Measurements from ENCODE around the gene SLC35G1. TPM values are rescaled to one million over a fixed set of nuclear protein-coding genes. Genes with fewer than 3 reads are reported as not detected.

Gene SLC35G1
- total RNA-seq, 1 experiment from 2014 or later, result 9.4 TPM

DNA sequence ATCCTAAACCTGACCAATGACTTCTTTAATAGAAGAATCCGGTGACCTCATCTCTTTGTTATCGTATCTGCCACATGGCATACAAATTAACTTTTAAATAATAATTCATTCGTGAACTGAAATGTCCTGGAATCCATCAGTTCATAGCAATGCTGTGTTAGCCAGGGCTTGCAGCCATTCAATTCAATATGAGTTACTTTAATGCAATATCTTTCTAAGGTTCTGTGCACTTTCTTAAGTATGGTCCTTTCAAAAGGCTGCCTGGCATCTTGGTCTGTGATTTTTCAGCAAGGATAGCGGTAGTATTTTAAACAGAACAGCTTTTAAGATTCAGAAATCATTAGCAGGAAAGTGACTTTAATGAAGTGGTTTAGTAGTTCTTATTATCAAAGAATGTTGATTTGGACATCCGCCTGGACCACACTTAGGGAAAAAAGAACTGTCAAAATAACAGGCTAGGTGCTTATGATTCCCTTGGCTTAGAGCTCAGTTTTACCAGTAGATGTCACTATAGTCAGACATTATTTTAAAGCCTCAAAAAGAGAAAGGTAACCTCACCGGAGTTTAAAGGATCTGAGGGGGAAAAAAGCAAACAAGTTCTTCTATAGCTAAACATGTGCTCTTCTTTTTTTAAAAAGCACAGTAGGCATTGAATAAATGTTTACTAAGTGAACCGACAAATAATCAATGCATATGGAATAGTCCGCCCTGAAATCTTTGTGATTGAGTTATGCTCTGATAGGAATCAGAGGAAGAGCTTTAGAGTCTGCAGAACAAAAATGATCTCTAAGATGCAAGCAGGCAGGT lies 22.7 kb downstream of the SLC35G1 start:
- Histone ChIP-seq H2AFZ (ENCODE audit: low read depth, low read length, poor library complexity, severe bottlenecking) (no peak overlapping the region), H3K27ac (ENCODE audit: low read depth, low read length) (no peak overlapping the region), H3K4me3 (replicated peaks in 1 of 2; ENCODE audit: low read depth in 1 of 2, low read length in 2 of 2) (no peak overlapping the region), H3K4me1 (ENCODE audit: control insufficient read depth in 1 of 2, insufficient read depth in 2 of 2, low read length in 2 of 2) (no peaks in the 10 kb centered on the region), H3K9ac (ENCODE audit: low read length) (no peak overlapping the region), H3K79me2 (ENCODE audit: insufficient read depth, low read length) (no peaks in the 10 kb centered on the region), H3K27me3 (ENCODE audit: insufficient read depth, low read length) (no peaks in the 10 kb centered on the region), H3K36me3 (ENCODE audit: control insufficient read depth in 1 of 2, insufficient read depth in 2 of 2, low read length in 2 of 2) (no peaks in the 10 kb centered on the region), H3K9me2 (ENCODE audit: insufficient read depth) (no peaks in the 10 kb centered on the region), H3K9me3 (ENCODE audit: control insufficient read depth in 1 of 2, insufficient read depth in 1 of 2, low read depth in 1 of 2, low read length in 2 of 2) (no peaks in the 10 kb centered on the region), H4K20me1 (ENCODE audit: insufficient read depth) (no peaks in the 10 kb centered on the region), H3K4me2 (ENCODE audit: low read length) (no peak overlapping the region)
- ATAC-seq (peak; percentile 78), DNase-seq (ENCODE audit: low read depth, low spot score) (peak; percentile 22)
- intact Hi-C loops (cut with micrococcal nuclease), result loop anchor here (1.0 to 5.0 kb wide), 4 partner anchors 94 to 528 kb away; no protein-coding TSS in a partner anchor
- POLR2A ChIA-PET, result interaction anchor here (0.7 kb wide), 1 partner anchor 408 kb away, joined by 3 read pairs; no protein-coding TSS in a partner anchor
- TF ChIP-seq, protein P1, sequence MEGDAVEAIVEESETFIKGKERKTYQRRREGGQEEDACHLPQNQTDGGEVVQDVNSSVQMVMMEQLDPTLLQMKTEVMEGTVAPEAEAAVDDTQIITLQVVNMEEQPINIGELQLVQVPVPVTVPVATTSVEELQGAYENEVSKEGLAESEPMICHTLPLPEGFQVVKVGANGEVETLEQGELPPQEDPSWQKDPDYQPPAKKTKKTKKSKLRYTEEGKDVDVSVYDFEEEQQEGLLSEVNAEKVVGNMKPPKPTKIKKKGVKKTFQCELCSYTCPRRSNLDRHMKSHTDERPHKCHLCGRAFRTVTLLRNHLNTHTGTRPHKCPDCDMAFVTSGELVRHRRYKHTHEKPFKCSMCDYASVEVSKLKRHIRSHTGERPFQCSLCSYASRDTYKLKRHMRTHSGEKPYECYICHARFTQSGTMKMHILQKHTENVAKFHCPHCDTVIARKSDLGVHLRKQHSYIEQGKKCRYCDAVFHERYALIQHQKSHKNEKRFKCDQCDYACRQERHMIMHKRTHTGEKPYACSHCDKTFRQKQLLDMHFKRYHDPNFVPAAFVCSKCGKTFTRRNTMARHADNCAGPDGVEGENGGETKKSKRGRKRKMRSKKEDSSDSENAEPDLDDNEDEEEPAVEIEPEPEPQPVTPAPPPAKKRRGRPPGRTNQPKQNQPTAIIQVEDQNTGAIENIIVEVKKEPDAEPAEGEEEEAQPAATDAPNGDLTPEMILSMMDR (IDR thresholded peaks at IDR 0.05 in 2 of 3, conservative IDR thresholded peaks at IDR 0.05 in 1 of 3; ENCODE audit: borderline replicate concordance in 1 of 3, insufficient read depth in 1 of 3, low read depth in 2 of 3, low read length in 2 of 3), result peak; percentile 51 to 68 (median 60); a peak in 5 of 6 replicates
- peak; percentile 70 for TF ChIP-seq RAD21 (IDR thresholded peaks at IDR 0.05; ENCODE audit: low read depth)
- TF ChIP-seq ZNF274 (IDR thresholded peaks at IDR 0.05; ENCODE audit: low read depth, low read length), result no peak
- TF ChIP-seq EGR1 (IDR thresholded peaks at IDR 0.05; ENCODE audit: low read depth), result no peak
- TF ChIP-seq ELF1 (IDR thresholded peaks at IDR 0.05; ENCODE audit: borderline replicate concordance, low read depth), result no peak
- no peak for TF ChIP-seq JUND (IDR thresholded peaks at IDR 0.05)
- TF ChIP-seq SP1 (IDR thresholded peaks at IDR 0.05; ENCODE audit: low read depth), result no peak
- CTCF ChIA-PET, result interaction anchor here (0.7 to 3.1 kb wide), 23 partner anchors 9 to 528 kb away, joined by 3 to 90 read pairs (median 4); no protein-coding TSS in a partner anchor
- RAD21 ChIA-PET (ENCODE audit: low non-redundant PET in 1 of 2, low total read pairs in 2 of 2, uncharacterized antibody in 2 of 2, unreplicated experiment in 2 of 2), result interaction anchor here (0.6 to 1.8 kb wide), 5 partner anchors 75 to 528 kb away, joined by 3 to 16 read pairs (median 4); no protein-coding TSS in a partner anchor
- no TSS peak for BruUV-seq (replicated peaks)
